ENCODE measurements around the gene RAB11FIP3.

RAB11FIP3 gene

DNA sequence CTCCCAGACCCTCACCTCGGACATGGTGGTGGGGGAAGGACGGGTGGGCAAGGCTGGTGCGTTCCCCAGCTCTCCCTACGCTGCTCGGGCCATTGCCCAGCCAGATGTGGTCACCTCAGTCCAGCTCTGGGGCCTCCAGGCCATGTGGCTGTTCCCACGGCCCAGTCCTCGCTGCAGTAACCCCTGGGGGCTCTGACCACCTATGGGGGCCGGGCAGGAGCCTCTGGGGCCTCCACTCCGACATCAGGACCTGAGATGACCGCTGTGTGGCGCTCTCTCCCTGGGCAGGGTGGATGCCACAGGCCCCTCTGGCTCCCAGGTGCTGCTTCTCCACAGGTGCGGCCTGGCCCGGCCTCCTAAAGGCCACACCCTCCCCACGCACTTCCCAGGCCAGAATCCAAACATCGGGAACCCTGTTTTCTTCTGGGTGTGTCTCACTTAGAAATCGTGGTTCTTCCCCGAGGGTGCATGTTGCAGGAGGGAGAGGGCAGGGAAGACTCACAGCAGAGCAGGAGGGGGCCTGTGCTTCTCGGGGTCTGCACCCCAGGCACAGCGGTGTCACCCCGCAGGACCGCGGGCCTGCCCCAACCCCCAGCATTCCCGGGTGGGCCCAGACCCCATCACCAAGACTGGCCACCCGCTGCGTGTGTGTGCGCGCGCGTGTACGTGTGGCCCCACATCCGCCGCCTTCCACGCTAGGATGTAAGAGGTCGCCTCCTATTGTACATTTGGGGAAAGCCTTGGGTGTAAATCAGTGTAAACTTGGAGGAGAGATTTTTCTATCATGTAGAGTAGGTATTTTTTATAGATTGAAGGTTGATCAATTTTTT lies 96.1 kb downstream of the RAB11FIP3 start:
- no peak for DNase-seq

DNA sequence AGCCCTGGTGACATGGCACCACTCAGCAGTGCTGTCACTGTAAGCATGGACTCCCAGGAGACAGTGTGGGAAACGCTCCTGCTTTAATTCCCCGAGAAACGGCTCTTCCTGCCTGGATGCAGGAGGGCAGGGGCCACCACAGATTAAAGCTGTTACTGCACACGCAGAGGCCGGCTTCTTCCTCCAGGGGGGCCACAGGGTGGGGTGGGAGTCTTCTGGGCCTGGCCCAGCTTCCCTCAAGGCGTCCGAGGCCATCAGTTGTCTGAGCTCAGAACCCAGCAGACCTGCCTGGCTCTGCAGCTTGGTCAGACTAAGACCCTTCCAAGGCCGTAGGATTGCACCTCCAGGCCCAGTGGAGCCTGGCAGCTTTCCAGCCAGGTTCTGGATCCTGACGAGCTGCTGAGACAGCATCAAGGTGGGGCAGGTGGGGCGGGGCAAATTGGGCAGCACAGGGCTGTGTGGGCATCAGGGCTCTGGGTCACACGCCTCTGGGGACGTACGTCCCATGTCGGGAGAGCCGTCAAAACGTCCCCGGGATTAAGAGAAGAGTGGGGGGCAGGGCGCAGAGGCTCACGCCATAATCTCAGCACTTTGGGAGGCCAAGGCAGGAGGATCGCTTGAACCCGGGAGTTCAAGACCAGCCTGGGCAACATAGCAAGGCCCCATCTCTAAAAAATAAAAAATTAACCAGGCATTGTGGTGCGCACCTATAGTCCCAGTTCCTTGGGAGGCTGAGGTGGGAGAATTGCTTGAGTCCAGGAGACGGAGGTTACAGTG lies 97.1 kb downstream of the RAB11FIP3 start:
- no peak for DNase-seq

DNA sequence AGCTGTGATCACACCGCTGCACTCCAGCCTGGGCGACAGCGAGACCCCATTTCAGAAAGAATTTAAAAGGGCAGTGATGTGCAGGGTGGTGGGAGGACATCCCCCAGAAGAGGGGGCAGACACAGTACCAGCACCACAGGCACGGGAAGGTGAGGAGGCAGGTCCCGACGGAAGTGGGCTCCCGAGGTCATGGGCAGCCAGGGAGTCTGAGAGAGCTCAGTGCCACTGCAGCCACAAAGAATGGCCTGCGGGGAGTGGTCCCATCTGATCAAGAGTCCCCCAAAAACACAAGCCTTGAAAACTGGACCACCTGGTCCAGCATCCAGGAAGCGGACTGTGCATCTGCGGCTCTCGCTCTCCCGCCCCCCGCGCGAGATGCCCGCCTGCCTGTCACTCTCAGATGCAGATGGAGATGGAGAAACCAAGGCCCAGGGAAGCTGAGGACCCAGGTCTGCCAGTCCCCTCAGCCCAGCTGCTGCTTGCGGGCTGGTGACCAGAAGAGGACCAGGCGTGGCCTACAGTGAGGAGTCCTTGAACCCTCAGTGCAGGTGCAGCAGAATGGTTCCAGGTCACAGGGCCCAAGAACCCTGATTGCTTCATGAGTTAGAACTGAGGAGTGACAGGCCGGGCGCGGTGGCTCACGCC lies 97.8 kb downstream of the RAB11FIP3 start:
- no peak for DNase-seq

DNA sequence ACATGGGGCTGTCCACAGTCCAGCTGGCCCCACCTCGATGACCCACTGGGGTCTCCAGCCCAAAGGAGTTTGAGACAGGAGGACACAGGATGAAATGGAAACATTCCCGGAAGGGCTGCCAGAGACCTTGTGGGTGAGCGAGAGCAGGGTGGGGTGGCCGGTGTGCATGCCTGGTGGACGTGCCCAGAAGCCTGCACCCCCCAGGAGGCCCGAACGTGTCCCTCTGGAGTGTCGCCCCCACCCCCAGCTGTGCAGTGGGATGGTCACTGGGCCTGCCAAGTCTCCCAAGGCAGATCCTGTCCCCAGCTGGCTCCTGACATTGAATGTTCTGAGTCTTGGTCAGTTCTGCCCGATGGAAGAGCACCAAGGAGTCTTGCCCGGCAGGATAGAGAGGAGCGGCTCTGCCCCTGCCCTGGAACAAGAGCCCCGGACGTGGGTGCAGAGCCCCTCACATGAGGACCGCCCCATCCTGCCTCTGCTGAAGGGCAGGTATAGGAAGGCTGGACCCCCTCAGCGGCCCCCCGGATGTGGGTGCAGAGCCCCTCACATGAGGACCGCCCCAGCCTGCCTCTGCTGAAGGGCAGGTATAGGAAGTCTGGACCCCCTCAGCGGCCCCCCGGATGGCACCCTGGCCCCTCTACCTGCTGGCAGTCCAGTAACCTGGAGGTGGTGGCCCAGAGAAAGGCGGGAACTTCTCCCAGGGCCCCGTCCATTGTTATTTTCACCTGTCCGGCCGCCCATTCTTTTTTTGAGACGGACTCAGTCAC lies 99.0 kb downstream of the RAB11FIP3 start:
- no peak for DNase-seq

DNA sequence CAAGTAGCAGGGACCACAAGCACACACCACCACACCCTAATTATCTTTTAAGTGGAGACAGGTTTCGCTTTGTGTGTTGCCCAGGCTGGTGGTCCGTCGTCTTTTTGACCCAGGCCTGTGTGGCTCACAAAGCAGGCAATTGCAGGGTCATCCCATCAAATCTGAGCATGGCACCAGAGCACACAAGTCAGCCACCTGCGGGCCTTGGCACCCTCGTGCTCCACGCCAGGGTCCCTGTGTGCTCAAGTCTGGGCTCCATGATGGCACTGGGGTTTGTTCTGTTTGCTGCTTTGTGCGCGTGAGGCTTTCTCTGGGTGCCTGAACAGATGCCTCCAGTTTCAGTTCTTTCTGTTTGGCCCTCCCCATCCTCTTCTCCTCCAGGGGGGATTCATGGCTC lies 99.7 kb downstream of the RAB11FIP3 start:
- DNase-seq, result no peak

DNA sequence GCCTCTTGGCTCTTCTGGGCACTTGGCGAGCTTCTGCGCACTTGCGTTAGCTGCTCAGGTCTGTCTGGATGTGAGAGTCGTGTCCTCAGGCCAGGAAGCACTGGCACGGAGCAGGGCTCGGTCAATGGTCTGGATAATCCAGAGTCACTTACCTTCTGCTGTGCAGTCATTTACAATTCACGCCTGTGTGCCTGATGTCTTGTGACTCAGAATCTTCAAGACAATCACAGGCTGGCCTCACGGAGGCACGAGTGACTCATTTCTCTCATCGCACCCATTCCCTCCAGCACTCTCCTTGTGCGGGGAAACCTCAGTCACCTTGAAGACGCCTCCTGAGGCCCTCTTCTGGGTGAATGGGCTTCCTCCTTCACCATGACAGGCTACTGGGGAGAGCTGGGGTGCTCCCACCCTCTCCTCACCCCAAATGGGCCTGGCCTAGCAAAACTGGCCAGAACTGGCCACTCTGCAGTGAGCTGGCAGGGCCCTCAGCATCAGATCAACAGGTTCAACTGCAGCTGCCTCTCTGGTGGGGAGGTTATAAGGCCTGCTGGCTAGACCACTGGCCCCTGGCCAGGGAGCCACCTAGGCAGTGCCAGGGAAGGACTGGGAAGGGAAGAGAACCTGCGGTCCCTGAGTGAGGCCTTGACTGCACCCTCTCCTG lies 100.2 kb downstream of the RAB11FIP3 start:
- no peak for DNase-seq

DNA sequence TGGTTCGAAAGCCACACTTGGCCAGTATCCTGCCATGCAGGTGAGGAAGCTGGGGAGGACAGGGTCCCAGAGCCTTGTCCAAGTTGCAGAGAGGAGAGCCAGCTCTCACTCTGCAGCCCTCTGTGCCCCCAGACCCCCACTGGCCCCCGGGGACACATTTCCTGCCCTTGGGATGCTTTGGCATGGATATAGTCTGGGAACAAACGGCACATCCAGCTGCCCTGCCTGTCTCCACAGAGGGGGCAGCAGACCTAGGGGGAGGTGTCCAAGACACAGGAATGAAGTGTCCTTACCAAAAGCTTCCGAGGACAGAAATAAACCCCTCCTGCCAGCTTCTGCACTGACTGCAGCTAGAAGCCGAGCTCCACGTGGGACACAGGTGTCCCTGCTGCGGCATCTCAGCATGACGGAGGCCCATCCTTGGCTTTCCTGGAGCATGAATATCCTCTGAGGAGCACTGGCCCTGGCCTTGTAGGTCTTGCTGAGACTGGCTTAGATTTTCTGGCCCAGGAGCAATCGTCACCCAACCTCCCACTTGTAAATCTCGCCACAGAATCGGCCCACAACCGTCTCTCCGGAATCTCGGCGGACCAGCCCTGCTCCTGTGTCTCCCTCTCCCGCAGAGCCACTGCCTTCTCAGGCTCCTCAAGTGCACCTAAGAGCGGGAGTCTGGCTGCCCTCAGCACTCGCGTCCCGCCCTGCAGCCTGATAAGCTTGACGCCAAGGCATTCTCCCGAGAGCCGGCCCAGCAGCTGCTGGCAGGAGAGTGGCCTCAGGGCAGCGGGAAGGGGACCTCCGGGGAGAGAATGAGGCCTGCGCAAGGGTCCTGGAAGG lies 100.9 kb downstream of the RAB11FIP3 start:
- DNase-seq, result peak; percentile 25

DNA sequence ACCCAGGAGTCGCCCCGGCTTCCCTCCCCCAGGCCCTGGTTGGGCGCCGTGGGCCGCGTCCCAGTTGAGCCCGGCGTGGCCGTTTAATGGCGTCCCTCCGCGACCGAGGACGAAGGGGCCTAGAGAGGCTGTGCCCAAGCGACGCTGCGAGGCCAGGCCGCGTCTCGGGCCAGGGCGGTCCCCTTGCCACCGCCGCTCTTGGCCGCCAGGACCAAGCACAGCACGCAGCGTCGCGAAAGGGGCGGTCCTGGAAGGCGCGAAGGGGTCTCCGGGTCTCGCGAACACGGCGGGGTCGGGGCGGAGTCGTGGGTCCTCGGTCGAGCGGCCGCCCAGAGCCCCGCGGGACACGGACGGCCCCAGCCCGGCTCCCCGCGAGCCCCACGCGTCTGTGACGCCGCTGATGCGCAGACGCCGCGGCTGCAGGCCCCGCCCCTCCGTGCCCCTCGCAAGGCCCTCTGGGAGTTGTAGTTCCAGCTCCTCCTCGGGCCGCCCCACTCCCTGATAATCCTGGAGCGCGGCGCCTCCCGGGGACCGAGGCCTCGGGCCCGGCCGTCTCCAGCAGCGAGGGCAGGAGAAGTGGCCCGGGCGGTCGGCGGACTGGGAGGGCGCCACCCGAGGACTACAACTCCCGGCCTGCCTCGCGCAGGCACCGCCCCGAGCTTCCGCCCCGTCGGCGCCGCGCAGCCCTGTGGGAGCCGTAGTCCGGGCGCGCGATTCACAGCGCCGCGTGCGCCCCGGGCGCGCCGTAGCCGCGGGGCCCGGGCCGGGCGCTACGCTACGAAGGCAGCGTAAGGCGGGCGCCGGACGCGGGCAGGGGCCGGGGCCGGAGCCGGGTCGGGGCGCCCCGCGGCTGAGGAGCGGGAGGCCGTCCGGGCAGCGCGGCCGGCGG lies 101.8 kb downstream of the RAB11FIP3 start, which contains the start of gene CAPN15:
TSS of gene CAPN15 (plus strand) at position 698 of the 889 bp plus-strand sequence. CDS start 19,127 bp downstream, outside the sequence.
- DNase-seq, result peak; percentile 70

DNA sequence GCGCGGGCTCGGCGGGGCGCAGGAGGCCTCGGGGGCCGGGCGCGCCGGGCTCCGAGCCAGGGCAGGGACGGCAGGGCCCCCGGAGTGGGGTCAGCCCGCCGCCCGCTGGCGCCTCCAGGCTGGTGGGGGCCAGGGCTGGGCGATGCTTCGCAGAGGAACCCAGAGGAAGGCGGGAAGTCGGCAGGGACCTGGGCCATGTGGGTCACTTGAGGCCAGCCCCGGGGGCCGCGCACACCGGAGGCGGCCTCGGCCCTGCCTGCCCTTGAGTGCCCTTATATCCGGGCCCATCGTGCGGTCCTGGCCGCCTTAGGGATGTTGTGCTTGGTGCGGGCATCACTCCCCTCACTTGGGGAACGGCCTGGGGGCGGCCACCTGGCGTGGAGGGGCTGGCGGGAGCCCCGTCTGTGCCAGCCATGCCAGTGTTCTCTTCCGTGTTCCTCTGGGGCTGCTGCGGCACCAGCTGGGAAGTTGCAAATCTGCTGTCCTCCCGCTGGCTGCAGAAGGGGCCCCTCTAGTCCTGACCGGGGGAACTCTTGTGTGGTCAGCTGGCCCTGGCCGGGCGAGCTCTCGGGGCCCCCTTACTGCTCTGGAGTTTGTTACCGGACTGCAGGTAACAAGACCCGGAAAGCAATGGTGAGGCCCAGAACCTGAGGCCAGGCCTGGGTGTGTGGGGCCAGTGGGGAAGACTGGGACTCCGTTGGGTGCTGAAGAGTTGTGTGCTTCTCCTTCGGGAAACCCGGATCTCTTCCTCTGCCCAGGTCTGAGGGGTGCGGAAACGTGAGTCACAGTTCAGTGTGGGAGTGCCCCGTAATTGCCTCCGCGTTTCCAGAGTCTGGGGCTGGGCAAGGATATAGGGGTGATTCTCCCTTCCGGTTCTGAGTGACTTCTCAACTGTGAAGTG lies 102.9 kb downstream of the RAB11FIP3 start:
- no peak for DNase-seq

DNA sequence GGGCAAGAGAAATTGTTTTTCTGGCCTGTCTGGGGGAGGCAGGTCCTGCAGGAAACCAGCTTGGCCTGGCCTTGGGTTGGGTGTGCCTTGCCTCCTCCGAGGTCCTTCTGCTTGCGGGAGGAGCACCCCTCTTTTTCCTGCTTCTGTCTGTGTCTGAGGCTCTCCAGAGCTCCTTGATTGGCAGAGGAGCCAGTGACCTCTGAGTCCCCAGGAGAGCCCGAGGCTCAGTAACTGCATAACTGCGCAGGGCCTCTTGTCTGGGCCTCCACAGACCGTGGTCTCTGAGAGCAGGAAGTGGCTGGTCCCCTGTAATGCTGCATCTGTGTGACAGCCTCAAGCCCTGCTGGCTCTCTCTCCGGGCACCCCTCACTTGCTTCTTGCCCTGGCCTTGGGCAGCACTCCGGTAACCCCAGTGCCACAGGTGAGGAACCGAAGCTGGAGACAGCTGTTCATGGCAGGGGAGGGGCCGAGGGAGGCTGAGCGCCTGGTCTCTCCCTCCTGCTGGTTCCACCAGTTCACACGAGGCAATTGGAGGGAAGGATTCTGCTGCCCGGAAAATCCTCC lies 103.6 kb downstream of the RAB11FIP3 start:
- no peak for DNase-seq

DNA sequence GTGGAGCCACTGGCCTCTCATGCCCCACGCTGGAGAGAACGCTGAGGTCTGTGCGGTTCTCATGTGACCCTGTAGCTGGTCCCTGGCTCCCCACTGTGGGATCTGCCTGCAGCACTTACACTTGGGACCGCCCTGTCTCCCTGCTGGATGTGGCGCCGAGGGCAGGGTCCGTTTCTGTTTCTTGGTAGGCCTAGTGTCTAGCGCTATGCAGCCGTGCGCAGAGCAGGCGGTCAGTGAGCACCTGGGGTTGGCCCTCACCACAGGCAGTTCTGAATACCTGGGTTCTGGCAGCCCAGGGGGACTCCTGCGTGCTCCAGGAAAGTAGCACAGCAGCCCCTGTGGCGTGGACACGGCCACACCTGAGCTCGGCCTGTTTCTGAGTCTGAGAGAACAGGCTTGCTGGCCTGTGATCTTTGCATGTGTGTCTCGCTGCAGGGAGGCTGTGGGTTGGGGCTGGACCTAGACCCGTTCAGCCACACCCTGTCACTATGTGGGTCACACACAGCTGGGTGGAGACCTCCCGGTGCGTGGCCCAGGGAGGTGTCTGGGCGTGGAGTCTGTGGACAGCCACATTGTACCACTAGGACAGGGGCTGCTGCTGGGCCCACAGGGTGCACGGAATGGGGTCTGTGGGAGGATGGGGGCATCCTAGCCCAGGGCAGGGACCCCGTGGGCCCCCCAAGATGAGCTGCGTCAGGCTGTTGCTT lies 104.8 kb downstream of the RAB11FIP3 start:
- DNase-seq, result no peak

DNA sequence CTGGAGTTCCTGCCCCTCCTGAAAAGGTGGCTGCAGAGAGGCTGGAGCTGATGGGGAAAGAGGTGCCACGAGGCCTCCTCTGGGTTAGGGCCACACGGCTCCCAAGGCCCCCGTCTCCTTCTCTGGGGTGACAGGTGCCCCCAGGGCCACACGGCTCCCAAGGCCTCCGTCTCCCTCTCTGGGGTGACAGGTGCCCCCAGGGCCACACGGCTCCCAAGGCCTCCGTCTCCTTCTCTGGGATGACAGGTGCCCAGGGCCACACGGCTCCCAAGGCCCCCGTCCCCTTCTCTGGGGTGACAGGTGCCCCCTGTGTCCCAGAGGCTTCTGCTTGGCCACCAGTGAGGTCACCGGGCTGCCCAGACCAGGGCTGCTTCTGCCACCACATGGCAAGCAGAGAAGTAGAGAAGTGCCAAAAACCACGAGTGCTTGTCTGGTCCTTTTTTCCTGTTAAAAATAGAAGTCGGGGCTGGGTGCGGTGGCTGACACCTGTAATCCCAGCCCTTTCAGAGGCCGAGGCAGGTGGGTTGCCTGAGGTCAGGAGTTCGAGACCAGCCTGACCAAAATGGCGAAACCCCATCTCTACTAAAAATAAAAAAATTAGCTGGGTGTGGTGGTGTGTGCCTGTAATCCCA lies 106.2 kb downstream of the RAB11FIP3 start:
- no peak for DNase-seq

DNA sequence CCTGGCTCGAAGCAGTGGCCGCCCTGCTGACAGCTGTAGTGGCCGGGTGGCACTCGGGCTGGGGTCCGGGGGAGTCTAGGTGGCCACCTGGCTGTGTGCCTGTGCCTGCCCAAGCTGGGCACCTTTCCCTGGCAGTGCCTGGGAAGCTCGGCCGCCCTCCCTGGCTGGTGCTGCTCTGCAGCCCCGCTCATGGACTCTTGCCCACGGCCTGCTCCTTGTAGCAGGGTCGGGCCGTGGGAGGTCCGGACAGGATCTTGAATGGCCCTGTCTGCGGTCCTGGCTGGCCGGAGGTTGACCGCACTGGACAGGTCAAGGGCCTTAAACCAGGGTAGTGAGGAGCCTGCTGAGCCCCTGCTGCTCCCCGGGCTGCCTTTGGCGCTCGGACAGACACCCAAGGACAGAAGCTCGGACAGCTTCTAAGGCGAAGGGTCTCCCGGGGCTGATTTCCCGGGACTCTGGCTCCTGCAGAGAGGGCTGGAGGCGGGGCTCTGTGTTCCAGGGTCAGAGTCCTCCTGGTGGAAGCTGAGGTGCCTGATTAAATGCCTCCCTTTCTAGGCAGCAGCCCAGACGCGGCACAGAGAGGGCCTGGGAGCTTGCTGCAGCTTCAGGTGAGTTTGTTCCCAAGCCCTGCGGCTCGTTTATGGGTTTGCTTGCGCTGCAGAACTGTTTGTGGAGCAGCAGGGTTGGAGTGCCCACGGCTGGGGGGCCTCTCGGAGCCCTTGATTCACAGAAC lies 108.1 kb downstream of the RAB11FIP3 start:
- no peak for DNase-seq

DNA sequence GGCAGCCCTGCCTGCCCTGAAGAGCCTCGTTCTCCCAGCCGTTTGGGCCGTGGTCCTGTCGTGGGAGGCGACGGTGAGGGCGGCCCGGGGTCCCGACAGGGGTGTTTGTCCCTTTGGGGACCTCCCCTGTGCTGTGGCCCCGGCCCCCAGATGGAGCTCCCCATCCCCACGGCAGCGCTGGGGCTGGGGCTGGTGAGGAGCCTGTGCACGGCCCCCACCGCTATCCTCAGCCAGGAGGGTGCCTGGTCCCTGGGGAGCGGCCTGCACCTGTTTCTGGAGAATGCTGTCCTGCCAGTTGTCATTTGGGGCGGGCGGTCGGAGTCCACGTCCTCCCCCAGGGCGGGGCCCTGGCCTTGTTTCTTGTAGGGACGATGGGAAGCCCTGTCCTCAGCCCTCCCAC lies 108.7 kb downstream of the RAB11FIP3 start:
- DNase-seq, result no peak

DNA sequence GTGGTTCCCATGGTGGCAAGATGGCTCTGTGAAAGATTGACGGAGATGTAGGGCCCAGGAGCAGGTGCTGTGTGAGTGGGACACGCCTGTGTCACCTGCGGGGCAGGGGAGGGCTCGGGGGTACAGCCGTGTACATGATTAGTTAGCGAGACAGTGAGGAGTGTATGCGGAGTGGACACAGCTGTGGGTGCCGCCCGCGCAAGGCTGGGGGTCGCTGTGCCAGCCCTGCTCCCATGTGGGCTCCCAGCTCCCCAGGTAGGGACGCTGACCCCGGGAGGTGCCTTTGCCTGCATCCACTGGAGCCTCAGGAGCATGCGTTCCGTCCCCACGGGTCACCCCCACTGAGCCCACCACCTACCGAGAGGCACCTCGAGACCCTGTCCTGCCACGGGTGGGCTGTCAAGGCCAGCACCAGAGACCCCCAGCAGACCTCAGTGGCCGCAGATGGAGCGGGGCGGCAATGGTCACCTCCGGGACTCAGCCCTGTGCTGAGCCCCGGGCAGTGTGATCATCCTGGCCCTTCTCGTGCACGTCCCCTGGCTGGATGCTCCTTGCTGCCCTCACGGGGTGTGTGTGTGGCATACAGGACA lies 109.5 kb downstream of the RAB11FIP3 start:
- no peak for DNase-seq
